Kasumi-1 (cell line): Measurements from ENCODE around the gene SUPT4H1.

Experiments
- DNase-seq, 2 experiments: peaks; one replicate each; lab custom pipeline; 2025; lab: John Stamatoyannopoulos, UW

The SUPT4H1 gene

GRCh38 chr17:58318627-58319172 lies 33.3 kb downstream of the SUPT4H1 start:
- DNase-seq = no peak

- DNase-seq = no peak
Measured at GRCh38 chr17:58318065-58318481, 33.9 kb downstream of the SUPT4H1 start.

DNA sequence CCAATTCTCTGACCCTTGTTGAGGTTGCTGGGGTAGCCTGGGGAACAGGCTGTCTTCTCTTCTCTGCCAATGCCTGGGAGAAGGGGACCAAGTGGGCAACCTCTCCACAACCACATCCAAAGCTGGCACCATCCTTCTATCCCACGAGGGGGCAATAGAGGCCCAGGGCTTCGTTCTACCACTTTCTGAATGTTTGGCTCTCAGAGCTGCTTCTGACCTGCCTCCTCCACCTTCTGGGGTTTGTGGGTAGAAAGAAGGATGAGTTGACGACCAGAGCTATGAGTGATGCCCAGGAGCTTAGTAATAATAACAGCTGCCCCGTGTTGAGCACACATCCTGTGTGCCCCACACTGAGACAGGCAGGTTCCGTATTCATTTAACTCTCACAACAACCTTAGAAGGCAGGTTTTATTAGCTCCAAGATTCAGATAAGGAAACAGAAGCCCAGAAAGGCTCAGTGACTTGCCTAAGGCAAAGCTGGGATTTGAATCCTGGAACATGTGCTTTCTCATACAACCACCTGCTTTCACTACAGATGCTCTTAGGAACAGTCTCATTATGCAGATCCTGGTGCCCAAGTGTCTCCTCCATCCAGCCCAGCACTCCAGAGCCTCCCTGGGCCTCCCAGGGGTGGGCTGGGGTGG lies 34.5 kb downstream of the SUPT4H1 start:
- DNase-seq = no peak

DNA sequence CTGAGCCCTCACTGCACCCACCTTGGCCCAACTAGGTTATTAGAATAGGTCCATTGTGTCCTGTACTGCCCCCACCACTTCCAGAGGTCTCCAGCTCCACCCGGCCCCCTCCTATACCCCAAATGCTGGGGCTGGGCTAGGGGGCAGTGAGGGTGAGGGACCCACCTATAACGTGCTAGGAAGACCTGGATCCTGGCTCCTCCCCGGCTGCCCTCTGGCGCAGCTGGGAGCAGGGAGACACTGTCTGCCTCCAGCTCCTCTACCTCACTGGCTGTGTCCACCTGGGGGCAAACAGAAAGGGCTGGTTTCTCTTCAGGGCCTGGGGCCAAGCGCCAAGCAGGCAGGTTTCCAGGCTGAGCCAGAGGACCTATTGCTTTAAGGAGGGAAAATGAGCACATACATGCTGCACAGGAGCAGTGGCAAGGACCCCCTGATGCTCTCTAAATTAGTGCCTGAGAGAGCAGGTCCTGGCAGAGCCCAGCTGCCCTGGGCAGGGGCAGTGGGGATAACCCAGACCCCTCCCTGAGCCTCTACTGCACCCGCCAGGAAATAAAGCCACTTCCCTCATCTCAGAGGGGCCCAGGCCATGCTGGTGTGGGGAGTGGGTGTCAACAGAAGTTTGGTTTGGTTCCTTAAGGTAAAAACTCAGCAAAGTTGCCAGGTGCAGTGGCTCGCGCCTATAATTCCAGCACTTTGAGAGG lies 35.6 kb downstream of the SUPT4H1 start:
- DNase-seq = no peak

DNA sequence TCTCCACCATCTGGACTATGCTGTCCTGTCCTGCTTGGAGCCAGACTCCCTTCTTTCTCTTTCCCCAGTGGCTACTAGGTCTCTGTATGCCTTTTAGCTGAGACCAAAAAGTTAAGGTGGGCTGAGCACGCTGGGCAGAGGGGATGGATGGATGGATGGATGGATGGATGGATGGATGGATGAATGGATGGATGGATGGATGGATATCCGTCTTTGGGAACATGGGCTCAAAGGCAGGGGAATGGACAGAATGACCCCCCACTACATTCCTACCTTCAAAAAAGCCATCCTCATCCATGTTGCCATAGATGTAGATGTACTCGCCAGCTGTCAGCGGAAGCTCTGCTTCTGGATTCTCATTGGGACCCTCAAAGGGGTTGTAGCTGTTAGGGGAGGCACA lies 36.3 kb downstream of the SUPT4H1 start:
- no peak for DNase-seq

DNA sequence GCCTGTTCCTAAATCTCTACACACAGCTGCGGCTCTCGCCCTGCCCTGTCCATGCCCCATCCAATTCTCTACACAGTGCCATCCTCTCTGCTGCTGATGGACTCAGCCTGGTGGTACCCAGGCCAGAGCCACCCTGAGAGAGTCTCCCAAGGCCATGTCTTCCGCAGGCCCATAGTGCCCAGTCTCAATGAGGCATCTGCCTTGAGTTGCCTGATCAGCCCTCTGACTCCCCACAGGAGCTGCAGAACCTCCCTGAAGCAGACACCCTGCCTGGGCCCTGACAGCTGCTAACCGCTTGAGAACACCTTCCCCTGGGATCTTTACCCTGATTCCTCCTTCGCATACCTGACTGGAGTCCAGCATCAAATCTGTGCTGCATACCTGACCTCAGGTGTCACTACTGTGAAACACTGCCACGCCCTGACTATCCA lies 36.7 kb downstream of the SUPT4H1 start:
- DNase-seq = no peak

- DNase-seq = no peak
Measured at GRCh38 chr17:58314706-58315015, 37.3 kb downstream of the SUPT4H1 start.

DNA sequence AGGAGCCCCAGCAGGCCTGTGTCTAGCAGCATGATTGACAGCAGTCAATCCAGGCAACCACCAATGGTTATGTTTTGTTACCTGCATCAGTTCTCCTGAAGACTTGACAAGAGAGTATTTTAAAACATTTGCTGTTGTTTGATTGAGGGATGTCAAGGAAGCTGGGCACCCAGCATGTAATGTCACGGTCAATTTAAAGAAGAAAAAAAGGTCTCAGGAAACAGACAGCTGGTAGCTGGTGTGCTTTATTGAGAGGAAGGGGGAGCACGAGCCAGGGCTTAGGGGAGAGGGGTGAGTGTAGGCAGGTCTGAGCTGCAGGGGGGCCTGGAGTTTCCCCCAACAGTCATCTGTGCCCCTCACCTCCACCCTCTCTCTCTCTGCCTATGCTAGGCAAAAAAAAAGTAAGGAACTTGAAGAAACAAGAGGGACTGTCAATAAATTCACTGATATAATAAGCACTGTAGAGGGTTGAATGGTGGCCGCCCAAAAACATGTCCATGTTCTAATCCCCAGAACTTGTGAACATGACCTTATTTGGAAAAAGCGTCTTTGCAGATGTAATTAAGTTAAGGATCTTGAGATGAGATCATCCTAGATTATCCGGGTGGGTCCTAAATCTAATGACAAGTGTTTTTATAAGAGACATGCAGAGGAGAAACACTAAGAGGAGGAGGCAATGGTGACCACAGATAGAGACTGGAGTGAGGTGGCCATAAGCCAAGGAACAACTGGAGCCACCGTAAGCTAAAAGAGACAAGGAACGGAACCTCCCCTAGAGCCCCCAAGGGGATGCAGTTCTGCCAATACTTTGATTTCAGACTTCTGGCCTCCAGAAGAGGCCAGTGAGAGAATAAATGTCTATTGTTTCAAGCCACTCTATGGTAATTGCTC lies 37.9 kb downstream of the SUPT4H1 start:
- DNase-seq = no peak

DNA sequence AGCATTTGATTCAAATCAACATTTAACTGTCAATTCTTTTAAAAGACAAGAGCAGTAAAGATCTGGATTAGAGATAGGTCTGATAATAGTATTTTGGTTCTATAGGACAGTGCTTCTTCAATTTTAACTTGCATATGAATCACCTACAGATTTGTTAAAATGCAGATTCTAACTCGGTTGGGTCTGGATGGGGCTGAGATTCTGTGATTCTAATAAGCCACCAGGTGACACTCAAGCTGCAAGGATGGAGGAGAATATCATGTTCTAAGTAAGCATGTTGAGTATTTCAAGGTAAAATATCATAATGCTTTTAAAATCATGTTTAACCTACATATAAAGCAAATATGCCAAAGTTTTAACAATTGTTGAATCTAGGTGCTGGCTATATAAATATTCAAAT lies 39.2 kb downstream of the SUPT4H1 start:
- DNase-seq = no peak

DNA sequence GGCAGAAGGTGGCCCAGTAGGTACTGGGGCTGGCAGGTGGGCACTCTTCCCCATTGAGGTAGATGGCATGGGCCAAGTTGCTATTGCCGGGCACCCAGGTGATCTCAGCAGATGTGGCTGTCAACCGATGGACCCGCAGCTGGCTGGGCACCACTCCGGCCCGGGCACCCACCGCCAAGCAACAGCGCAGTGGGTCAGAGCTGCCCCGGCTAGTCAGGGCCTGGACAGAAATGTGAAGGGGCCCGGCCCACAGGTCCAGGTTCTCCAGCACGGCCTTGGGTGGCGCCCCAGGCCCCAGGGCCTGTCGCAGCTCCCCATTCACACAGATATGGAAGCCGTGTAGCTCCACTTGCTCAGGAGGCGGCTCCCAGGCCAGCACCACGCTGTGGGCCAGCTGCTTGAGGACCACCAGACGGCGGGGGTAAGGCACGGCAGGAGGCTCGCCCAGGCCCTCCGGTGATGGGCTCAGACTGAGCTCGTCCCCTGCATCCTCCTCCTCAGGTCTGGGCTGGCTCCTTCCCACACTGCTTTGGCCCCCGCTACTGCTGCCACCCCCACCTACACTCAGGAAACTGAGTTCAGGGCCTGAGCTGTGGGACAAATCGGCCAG lies 39.9 kb downstream of the SUPT4H1 start:
- no peak for DNase-seq

- no peak for DNase-seq
Measured at GRCh38 chr17:58311429-58311894, 40.5 kb downstream of the SUPT4H1 start.

DNA sequence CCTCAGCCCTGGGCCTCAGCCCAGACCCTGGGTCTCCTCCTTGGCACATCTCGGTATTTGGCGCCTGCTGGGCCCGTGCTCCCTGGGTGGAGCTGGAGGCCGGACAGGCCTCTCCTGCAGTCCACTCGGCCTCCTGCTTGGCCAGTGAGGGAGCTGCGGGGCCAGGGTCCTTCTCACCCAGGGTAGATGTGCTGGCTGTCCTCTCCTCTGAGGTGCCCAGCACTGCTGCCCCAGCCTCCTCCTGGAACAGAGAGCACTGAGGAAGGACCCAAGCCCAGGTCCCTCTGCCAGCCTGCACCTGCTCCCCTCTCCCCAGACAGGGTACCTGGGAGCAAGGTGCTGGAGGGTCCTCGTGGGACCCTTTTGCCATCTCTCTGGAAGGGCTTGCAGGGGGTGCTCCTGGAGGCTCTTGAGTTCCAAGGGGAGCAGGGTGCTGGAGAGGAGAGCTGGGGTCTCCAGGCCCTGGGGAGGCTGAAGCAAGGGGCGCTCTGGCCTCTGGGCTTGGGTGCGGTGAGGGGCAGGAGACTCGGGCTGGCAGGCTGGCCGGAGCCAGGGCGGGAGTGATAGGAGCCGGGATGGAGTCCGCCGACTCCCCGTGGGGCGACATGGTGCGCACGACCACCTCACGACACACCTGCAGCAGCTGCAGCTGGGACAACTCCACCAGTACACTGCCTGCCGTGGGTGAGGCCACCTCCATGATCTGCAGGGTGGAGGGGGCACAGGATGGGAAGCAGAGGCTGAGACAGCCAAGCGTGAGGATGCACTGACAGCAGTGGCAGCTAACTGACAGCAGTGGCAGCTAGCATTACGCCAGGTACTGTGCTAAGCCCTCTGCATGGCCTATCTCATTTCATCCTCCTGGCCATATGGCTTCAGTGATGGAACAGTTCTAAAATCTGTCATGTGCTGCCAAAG lies 41.2 kb downstream of the SUPT4H1 start:
- no peak for DNase-seq

GRCh38 chr17:58309918-58310259 lies 42.1 kb downstream of the SUPT4H1 start:
- DNase-seq = no peak

DNA sequence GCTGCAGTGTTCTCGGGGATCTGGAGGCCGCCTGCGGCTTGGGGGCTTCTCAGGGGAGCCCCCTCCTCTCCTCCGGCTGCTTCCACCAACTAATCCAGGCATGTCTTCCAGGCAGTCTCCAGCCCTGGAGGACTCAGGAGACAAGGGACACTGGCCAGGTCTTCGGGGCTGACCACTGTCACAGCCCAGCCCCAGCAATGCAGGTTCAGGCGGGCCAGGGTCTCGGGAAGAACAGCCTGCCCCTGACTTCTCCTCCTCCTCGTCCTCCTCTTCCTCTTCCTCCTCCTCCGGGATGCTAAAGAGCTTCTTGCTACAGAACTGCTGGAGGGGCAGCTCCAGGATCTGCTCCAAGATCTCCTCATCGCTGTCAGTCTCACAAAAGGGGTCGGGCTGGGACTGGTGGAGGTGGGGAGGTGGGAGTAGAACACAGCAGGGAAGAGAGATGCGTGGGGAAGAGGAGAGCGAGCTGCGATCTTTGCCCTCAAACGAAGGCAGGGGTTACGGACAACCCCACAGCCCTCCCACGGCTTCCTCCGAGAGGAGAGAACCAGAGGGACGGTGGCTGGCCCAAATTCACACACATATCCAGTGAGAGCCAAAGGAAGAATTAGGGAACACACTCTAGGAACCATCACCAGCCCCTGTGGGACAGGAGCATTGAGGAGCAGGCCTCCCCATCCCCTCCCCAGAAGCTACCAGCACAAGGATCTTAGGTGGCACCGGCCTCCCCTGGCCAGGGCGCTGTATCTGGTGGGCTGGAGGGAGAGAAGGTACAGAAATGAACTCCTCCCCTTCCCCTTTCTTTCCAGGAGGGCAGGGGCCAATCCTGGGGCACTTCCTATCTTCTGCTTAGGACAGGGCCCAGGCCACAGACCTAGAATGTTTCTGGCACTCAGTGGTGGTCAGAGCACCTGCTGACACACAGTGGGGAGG lies 42.8 kb downstream of the SUPT4H1 start:
- no peak for DNase-seq

DNA sequence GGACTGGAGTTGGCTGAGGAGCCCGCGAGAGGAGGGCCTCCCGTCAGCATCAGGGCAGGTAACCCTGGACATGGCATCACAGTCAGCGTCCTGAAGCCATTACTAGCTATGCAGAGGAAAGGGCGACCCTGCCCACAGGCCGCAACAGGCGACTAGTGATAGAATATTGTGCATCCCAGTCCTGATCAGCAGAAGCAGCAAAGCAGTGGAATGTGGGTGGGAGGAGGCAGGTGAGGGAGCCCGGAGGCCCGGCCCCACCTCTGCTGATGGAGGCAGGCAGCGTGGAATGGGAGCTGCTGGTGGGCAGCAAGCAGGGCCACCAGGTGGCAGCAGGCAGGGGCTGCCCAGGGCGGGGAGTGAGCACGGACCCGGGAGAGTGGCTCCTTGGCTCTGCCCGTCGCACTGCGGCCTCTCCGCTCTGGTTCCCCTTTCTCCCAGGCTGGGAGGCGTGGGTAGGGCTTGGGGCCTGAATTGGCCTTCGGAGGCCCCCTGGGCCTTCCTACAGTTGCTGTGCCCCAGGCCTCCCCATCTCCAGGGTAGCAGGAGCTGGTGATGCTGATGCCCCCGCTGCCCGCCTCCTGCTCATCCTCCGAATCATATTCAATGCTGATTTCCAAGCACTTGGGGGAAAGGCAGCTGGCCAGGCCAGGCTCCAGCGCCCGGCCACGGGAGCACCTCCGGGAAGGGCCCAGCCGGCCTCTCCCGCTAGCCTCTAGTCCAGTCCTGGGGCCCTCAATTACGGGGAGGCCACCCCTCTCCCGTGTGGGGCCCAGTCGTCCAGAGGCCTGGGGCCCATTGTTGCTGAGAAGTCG lies 43.6 kb downstream of the SUPT4H1 start:
- DNase-seq = no peak

- no peak for DNase-seq
Measured at GRCh38 chr17:58307468-58308172, 44.4 kb downstream of the SUPT4H1 start.

- no peak for DNase-seq
Measured at GRCh38 chr17:58306131-58306951, 45.7 kb downstream of the SUPT4H1 start.

DNA sequence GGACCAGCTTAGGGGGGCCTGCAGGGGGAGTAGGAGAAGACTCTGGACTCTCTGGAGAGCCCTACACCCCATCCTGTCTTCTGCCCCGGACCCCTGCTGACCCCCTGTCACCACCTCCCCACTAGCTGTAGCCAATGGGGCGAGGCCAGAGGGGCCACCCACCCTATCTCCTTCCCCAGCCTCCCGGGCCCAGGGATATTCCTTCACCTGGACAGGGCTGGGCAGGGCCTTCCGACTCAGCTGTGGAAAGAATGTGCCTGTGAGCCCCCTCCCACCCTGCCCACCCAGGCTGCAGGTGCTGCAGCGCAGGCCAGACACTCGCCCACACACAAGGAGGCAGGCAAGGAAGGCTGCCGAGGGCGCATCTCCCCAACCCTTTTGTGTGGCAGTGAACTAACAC lies 46.4 kb downstream of the SUPT4H1 start:
- no peak for DNase-seq
